ENCODE measurements around the gene TBC1D2B. TPM values are rescaled to one million over a fixed set of nuclear protein-coding genes. Genes with fewer than 3 reads are reported as not detected.

The TBC1D2B gene
- total RNA-seq, 4 donors from 2014 or later = 32.4 to 41.7 (median 35.3) TPM

DNA sequence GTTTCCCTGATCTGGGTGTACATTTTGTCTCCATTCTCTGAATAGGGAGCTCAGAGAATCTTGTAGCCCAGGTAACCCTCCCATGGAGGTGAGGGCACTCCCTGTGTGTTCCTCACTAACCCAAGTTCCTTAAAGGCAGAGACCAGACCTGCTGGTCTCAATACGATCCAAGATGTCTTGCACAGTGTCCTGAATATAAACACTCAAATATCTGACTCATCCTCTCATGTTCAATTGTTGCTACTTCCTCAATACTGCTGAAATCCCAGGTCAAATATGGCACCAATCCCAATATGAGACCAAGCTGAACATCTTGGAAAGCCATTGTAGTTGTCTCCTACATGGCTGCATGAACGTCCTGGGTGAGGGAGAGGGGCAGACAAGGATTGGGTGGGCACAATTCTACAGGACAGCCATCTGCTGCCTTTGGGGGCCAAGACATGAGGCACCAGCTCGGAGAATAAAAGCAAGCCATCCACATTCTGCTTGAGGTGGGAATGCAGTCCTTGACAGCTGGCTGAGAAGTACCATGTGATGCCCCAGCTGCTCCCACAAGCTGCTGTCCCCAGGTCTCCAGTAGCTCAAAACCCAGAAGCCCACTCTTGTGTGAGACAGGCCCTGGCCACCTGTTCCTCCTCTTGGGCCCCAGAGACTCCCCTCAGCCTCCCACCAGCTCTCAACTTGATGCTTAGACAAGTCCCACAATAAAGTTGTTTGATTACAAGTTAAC is 18.2 kb downstream of the TBC1D2B start:
- no peak for TF ChIP-seq POLR2A (IDR thresholded peaks at IDR 0.05)
- TF ChIP-seq, protein P1, sequence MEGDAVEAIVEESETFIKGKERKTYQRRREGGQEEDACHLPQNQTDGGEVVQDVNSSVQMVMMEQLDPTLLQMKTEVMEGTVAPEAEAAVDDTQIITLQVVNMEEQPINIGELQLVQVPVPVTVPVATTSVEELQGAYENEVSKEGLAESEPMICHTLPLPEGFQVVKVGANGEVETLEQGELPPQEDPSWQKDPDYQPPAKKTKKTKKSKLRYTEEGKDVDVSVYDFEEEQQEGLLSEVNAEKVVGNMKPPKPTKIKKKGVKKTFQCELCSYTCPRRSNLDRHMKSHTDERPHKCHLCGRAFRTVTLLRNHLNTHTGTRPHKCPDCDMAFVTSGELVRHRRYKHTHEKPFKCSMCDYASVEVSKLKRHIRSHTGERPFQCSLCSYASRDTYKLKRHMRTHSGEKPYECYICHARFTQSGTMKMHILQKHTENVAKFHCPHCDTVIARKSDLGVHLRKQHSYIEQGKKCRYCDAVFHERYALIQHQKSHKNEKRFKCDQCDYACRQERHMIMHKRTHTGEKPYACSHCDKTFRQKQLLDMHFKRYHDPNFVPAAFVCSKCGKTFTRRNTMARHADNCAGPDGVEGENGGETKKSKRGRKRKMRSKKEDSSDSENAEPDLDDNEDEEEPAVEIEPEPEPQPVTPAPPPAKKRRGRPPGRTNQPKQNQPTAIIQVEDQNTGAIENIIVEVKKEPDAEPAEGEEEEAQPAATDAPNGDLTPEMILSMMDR (IDR thresholded peaks at IDR 0.05) = no peak
- peak in 1 of 2 donors; percentile 72 for DNase-seq (ENCODE audit: low spot score in 2 of 2)
- 67% methylated on average over 3 of the region's 3 CpGs for WGBS, 2 donors
- H3K4me3 ChIP-seq (ENCODE audit: low read depth, poor library complexity, severe bottlenecking) = no peak overlapping the region
- intact Hi-C loops (cut with DNase I; ENCODE audit: low total_unique reads) = no loop called here

DNA sequence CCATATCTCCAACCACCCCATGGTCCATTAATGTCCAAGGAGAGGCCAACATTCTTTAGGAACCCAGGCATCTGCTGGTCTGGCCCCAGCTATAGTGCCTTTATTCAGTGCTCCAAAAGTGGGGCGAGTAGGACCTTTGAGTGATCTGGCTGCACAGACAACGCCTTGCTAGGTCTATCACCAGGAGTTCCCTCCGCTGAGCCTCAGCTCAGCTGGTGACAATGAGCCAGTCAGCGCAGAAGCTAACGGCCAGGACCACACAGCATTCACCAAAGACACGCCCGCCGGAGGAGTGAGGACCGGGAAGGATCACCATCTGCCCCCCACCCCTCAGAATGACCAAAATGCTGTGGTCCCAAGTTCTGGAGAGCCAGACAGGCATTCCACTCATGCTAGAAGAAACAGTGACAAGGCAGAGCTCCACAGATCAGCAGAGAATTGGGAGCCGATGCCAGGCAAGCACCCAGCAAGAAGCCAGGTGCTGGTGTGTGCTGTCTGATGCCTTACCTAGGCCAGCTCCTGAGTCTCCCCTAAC is 19.0 kb downstream of the TBC1D2B start:
- TF ChIP-seq, protein P1 (IDR thresholded peaks at IDR 0.05) = no peak
- no peak for TF ChIP-seq POLR2A (IDR thresholded peaks at IDR 0.05)
- intact Hi-C loops (cut with DNase I; ENCODE audit: low total_unique reads) = no loop called here
- 78 to 92% methylated on average over 5 to 10 of the region's 10 CpGs for WGBS, 2 donors
- DNase-seq (ENCODE audit: low spot score in 2 of 2) = no peak
- H3K4me3 ChIP-seq (ENCODE audit: low read depth, poor library complexity, severe bottlenecking) = no peak overlapping the region

DNA sequence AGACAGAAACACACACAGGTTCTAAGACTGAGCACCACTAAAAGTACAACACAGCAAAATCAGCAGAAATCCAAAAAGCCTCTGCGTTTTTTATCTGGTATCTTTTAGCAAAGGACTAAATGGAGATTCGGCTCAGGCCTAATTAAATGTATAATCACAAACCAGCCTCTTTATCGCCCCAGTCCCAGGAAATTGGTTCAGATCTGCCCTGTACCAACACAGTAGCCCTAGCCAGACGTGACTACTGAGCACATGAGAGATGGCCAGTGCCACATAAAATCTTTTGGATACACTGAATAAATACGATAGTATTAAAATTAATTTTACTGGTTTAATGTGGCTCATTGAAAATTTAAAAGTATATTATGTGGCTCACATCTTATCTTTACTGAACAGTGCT is 19.7 kb downstream of the TBC1D2B start:
- 75 to 82% methylated on average over 5 of the region's 5 CpGs for WGBS, 2 donors
- no peak overlapping the region for H3K4me3 ChIP-seq (ENCODE audit: low read depth, poor library complexity, severe bottlenecking)
- TF ChIP-seq, protein P1 (IDR thresholded peaks at IDR 0.05) = no peak
- no peak for TF ChIP-seq POLR2A (IDR thresholded peaks at IDR 0.05)
- no peak for DNase-seq (ENCODE audit: low spot score in 2 of 2)
- intact Hi-C loops (cut with DNase I; ENCODE audit: low total_unique reads) = no loop called here

DNA sequence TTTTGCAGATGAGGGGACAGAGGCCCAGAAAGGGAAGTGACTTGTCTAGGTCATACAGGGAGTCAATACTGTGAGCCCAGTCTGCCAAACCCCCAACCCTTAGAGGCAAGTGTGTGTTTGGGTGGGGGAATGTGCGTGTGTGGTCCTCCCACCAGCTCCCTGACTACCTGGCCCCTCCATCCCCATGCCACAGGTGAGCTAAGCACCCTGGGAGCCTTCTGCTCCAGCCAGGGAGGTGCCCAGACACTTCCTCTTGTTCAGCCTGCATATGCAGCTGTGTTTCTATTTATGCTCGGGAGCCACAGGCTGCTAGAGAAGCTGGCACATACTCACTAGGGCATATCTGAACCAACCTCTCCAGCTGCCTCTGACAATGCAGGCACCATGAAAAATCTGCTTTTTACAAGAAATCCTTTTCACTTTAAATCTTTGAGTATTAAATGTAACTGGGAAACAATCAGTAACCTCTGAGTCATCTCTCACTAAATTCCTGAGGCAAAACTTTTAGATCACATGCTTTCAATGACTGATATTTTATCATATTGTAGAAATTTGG is 20.7 kb downstream of the TBC1D2B start:
- DNase-seq (ENCODE audit: low spot score in 2 of 2) = no peak
- 4 to 18% methylated on average over 2 of the region's 2 CpGs for WGBS, 2 donors
- intact Hi-C loops (cut with DNase I; ENCODE audit: low total_unique reads) = no loop called here

DNA sequence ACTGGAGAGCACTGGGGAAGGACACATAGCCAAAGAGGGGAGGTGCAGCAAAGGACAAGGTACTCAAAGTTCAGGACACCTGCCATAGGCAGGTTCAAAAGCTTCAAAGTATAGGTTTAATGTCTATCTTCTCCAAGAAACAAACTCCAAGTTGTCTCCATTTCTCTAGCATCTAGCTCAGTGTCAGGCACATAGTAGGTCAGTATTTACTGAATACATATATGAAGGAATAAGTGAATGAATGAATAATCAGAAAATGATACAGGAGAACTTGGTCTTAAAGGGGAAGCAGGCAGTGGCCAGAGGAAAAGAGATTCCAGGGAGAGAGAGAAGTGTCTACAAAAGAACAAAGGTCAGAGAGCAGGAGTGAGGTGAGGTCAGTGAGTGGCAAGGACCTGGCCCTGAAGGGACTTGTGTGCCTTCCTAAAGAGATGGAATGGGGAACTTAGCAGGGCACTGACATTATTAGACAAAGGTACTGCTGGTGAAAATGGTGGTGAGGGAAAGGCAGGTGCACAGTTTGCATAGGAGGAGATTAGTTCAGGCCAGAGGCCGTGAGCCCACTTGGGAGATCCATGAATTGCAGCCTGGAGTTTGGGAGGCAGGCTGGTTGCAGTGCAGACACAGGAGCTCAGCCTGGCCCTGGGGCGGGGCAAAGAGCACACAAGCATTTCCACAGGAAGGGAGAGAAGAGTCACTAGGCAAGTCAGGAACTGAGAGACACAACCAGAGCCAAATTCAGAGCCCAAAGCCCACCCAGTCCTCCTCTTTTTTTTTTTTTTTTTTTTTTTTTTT is 21.4 kb downstream of the TBC1D2B start:
- intact Hi-C loops (cut with DNase I; ENCODE audit: low total_unique reads) = no loop called here
- no peak overlapping the region for H3K4me3 ChIP-seq (ENCODE audit: low read depth, poor library complexity, severe bottlenecking)
- TF ChIP-seq, protein P1 (IDR thresholded peaks at IDR 0.05) = no peak
- TF ChIP-seq POLR2A (IDR thresholded peaks at IDR 0.05) = no peak
- 6 to 11% methylated on average over 2 of the region's 2 CpGs for WGBS, 2 donors
- DNase-seq (ENCODE audit: low spot score in 2 of 2) = no peak

More for the DNA sequence above, 20.7 kb downstream of the TBC1D2B start:
- TF ChIP-seq POLR2A (IDR thresholded peaks at IDR 0.05) = no peak
- TF ChIP-seq, protein P1 (IDR thresholded peaks at IDR 0.05) = no peak
- H3K4me3 ChIP-seq (ENCODE audit: low read depth, poor library complexity, severe bottlenecking) = no peak overlapping the region

Data from lower leg skin (tissue), 4 donors.